HG03439 (cell line): ENCODE results near the gene MCEE.
"Not testable (repeated sequence)": the region's sequence is repeated elsewhere in the genome, so short reads cannot be mapped to it uniquely, and the experiment has no call there.

Experiments
- ATAC-seq: cut with Tn5 transposase; IDR thresholded peaks from one replicate; pipeline ENCODE4 v1.9.1; 2021; ENCODE audit warnings: mild to moderate bottlenecking, moderate library complexity; ENCODE audit not compliant: unreplicated experiment

Gene MCEE

GRCh38 chr2:71129114-71129901 lies 721 bp downstream of the MCEE start:
- ATAC-seq, result no peak

GRCh38 chr2:71126957-71127356 lies 3.1 kb downstream of the MCEE start:
- no peak for ATAC-seq

- ATAC-seq, result no peak
Observed at GRCh38 chr2:71125506-71126294, 4.3 kb downstream of the MCEE start.

GRCh38 chr2:71122387-71123298 lies 7.4 kb downstream of the MCEE start:
- ATAC-seq, result no peak

- ATAC-seq, result no peak
Observed at GRCh38 chr2:71121479-71121878, 8.6 kb downstream of the MCEE start.

- ATAC-seq, result no peak
Observed at GRCh38 chr2:71120195-71120594, 9.8 kb downstream of the MCEE start.

- no peak for ATAC-seq
Observed at GRCh38 chr2:71117063-71117462, 13.0 kb downstream of the MCEE start.

- ATAC-seq, result no peak
Observed at GRCh38 chr2:71113843-71114242, 16.2 kb downstream of the MCEE start.

- no peak for ATAC-seq
Observed at GRCh38 chr2:71108091-71108490, 21.9 kb downstream of the MCEE start.

- ATAC-seq, result not testable (repeated sequence)
Observed at GRCh38 chr2:71106463-71106862, 23.6 kb downstream of the MCEE start.

GRCh38 chr2:71103809-71104208 lies 26.2 kb downstream of the MCEE start:
- no peak for ATAC-seq

GRCh38 chr2:71102981-71103681 lies 26.9 kb downstream of the MCEE start:
- ATAC-seq, result no peak

GRCh38 chr2:71101656-71102055 lies 28.4 kb downstream of the MCEE start:
- no peak for ATAC-seq

- ATAC-seq, result no peak
Observed at GRCh38 chr2:71100195-71100964, 29.6 kb downstream of the MCEE start.

GRCh38 chr2:71092491-71093260 lies 37.4 kb downstream of the MCEE start:
- ATAC-seq, result not testable (repeated sequence)

- not testable (repeated sequence) for ATAC-seq
Observed at GRCh38 chr2:71091808-71092207, 38.2 kb downstream of the MCEE start.

GRCh38 chr2:71089475-71089874 lies 40.6 kb downstream of the MCEE start:
- not testable (repeated sequence) for ATAC-seq

GRCh38 chr2:71085325-71086003 lies 44.6 kb downstream of the MCEE start:
- ATAC-seq, result not testable (repeated sequence)
